Nephron (organoid): ENCODE data around the gene PALM3.
"Not testable (repeated sequence)": the region's sequence is repeated elsewhere in the genome, so short reads cannot be mapped to it uniquely, and the experiment has no call there.

ENCODE experiments used
- H3K27ac Mint-ChIP-seq, 3 experiments: 2 replicates each; pipeline ENCODE4 v1.8.0; 2020; ENCODE audit warnings: mixed read lengths in 3 of 3, mild to moderate bottlenecking in 2 of 3, moderate library complexity in 1 of 3
- H3K27me3 Mint-ChIP-seq: 2 replicates; pipeline ENCODE4 v1.8.0; 2021; ENCODE audit warnings: low read depth, mild to moderate bottlenecking, moderate library complexity, mixed read lengths
- H3K36me3 Mint-ChIP-seq: 2 replicates; pipeline ENCODE4 v1.8.0; 2020; ENCODE audit warnings: low read depth, mixed read lengths
- H3K4me1 Mint-ChIP-seq: 2 replicates; pipeline ENCODE4 v1.8.0; 2020; ENCODE audit warnings: mixed read lengths
- H3K4me3 Mint-ChIP-seq, 3 experiments: 2 replicates each; pipeline ENCODE4 v1.8.0; 2020; ENCODE audit warnings: mild to moderate bottlenecking in 3 of 3, mixed read lengths in 3 of 3, moderate library complexity in 2 of 3
- H3K9me3 Mint-ChIP-seq: 2 replicates; pipeline ENCODE4 v1.8.0; 2020; ENCODE audit warnings: mixed read lengths
- CTCF ChIP-seq, 3 experiments: fragments of 200-600 bp; sonication (generic); IDR thresholded peaks; one replicate each; pipeline ENCODE4 v1.5.0; 2021; ENCODE audit warnings: antibody characterized with exemption in 3 of 3; ENCODE audit not compliant: unreplicated experiment in 3 of 3

The PALM3 gene

GRCh38 chr19:14023404-14024235, 38.3 kb downstream of the PALM3 start:
- Mint-ChIP-seq H3K36me3 (no peaks in the 10 kb centered on the region), H3K4me3 (no peak overlapping the region), H3K4me1 (peaks cover 5% of the 10 kb centered on the region)

GRCh38 chr19:14022469-14022868, 39.4 kb downstream of the PALM3 start:
- Mint-ChIP-seq H3K36me3 (no peaks in the 10 kb centered on the region), H3K27ac (no peak overlapping the region)

More at GRCh38 chr19:14023404-14024235, 38.3 kb downstream of the PALM3 start:
- peak; percentile 27 to 55 (median 48) for TF ChIP-seq CTCF (IDR thresholded peaks at IDR 0.05; ENCODE audit: unreplicated experiment in 3 of 3)
- H3K27ac Mint-ChIP-seq: peak overlapping the region; percentile 72 to 87 (median 83)
- no peaks in the 10 kb centered on the region for H3K9me3 Mint-ChIP-seq
- H3K27me3 Mint-ChIP-seq: peaks cover 10% of the 10 kb centered on the region

GRCh38 chr19:14021474-14021873, 40.4 kb downstream of the PALM3 start:
- peaks cover 5% of the 10 kb centered on the region for H3K4me1 Mint-ChIP-seq
- H3K36me3 Mint-ChIP-seq: no peaks in the 10 kb centered on the region
- H3K9me3 Mint-ChIP-seq: no peaks in the 10 kb centered on the region
- H3K4me3 Mint-ChIP-seq: no peak overlapping the region
- TF ChIP-seq CTCF (IDR thresholded peaks at IDR 0.05; ENCODE audit: unreplicated experiment in 3 of 3): no peak
- H3K27me3 Mint-ChIP-seq: no peaks in the 10 kb centered on the region
- peak overlapping the region in 2 of 3 experiments; percentile 29 to 56 for H3K27ac Mint-ChIP-seq

More at GRCh38 chr19:14022469-14022868, 39.4 kb downstream of the PALM3 start:
- no peak overlapping the region for H3K4me3 Mint-ChIP-seq
- peaks cover 5% of the 10 kb centered on the region for H3K4me1 Mint-ChIP-seq
- no peak for TF ChIP-seq CTCF (IDR thresholded peaks at IDR 0.05; ENCODE audit: unreplicated experiment in 3 of 3)
- no peaks in the 10 kb centered on the region for H3K9me3 Mint-ChIP-seq
- H3K27me3 Mint-ChIP-seq: no peaks in the 10 kb centered on the region

GRCh38 chr19:14019739-14020138, 42.1 kb downstream of the PALM3 start:
- not testable (repeated sequence) for H3K27me3 Mint-ChIP-seq, H3K27ac Mint-ChIP-seq, H3K9me3 Mint-ChIP-seq, H3K4me1 Mint-ChIP-seq, H3K36me3 Mint-ChIP-seq, H3K4me3 Mint-ChIP-seq

- H3K27me3 Mint-ChIP-seq: no peaks in the 10 kb centered on the region
- no peaks in the 10 kb centered on the region for H3K36me3 Mint-ChIP-seq
- no peaks in the 10 kb centered on the region for H3K9me3 Mint-ChIP-seq
- no peak overlapping the region for H3K4me3 Mint-ChIP-seq
- H3K27ac Mint-ChIP-seq: no peak overlapping the region
- TF ChIP-seq CTCF (IDR thresholded peaks at IDR 0.05; ENCODE audit: unreplicated experiment in 3 of 3): no peak
- peaks cover 5% of the 10 kb centered on the region for H3K4me1 Mint-ChIP-seq
Observed at GRCh38 chr19:14019100-14019499, 42.8 kb downstream of the PALM3 start.

GRCh38 chr19:14015524-14016035, 46.3 kb downstream of the PALM3 start:
- Mint-ChIP-seq H3K27me3 (no peaks in the 10 kb centered on the region), H3K36me3 (no peaks in the 10 kb centered on the region), H3K27ac (peak overlapping the region in 1 of 3 experiments; percentile 91), H3K4me1 (no peaks in the 10 kb centered on the region), H3K9me3 (no peaks in the 10 kb centered on the region), H3K4me3 (no peak overlapping the region)
- TF ChIP-seq CTCF (IDR thresholded peaks at IDR 0.05; ENCODE audit: unreplicated experiment in 3 of 3): no peak
